ENCODE measurements around the gene HAL.

HAL gene

GRCh38 chr12:96014943-96015599 lies 18.9 kb upstream of the HAL start:
- DNase-seq (ENCODE audit: low spot score): no peak

GRCh38 chr12:96007729-96008128 lies 11.6 kb upstream of the HAL start:
- DNase-seq (ENCODE audit: low spot score): no peak

GRCh38 chr12:96006727-96007126 lies 10.6 kb upstream of the HAL start:
- no peak for DNase-seq (ENCODE audit: low spot score)

GRCh38 chr12:96000858-96001257 lies 4.7 kb upstream of the HAL start:
- no peak for DNase-seq (ENCODE audit: low spot score)

GRCh38 chr12:95999484-95999883 lies 3.3 kb upstream of the HAL start:
- no peak for DNase-seq (ENCODE audit: low spot score)

GRCh38 chr12:95998611-95999286 lies 2.6 kb upstream of the HAL start:
- DNase-seq (ENCODE audit: low spot score): peak; percentile 70

- no peak for DNase-seq (ENCODE audit: low spot score)
Observed at GRCh38 chr12:95997911-95998510, 1.9 kb upstream of the HAL start.

- DNase-seq (ENCODE audit: low spot score): no peak
Observed at GRCh38 chr12:95997276-95997675, 1.1 kb upstream of the HAL start.

- DNase-seq (ENCODE audit: low spot score): no peak
Observed at GRCh38 chr12:95995238-95996031, 709 bp downstream of the HAL start.

- DNase-seq (ENCODE audit: low spot score): no peak
Observed at GRCh38 chr12:95994476-95994875, 1.7 kb downstream of the HAL start.

GRCh38 chr12:95993907-95994306 lies 2.2 kb downstream of the HAL start:
- DNase-seq (ENCODE audit: low spot score): no peak

- DNase-seq (ENCODE audit: low spot score): no peak
Observed at GRCh38 chr12:95990136-95990535, 6.0 kb downstream of the HAL start.

GRCh38 chr12:95989504-95990123 lies 6.5 kb downstream of the HAL start:
- DNase-seq (ENCODE audit: low spot score): no peak

- no peak for DNase-seq (ENCODE audit: low spot score)
Observed at GRCh38 chr12:95988506-95989275, 7.5 kb downstream of the HAL start.

GRCh38 chr12:95986635-95987570 lies 9.2 kb downstream of the HAL start:
- no peak for DNase-seq (ENCODE audit: low spot score)

GRCh38 chr12:95984682-95985081 lies 11.5 kb downstream of the HAL start:
- no peak for DNase-seq (ENCODE audit: low spot score)

GRCh38 chr12:95982602-95983001 lies 13.5 kb downstream of the HAL start:
- no peak for DNase-seq (ENCODE audit: low spot score)

GRCh38 chr12:95980437-95980836 lies 15.7 kb downstream of the HAL start:
- no peak for DNase-seq (ENCODE audit: low spot score)

GRCh38 chr12:95978774-95979173 lies 17.4 kb downstream of the HAL start:
- no peak for DNase-seq (ENCODE audit: low spot score)

- DNase-seq (ENCODE audit: low spot score): no peak
Observed at GRCh38 chr12:95978351-95978750, 17.8 kb downstream of the HAL start.
